Large intestine (tissue), 3 donors: Measurements from ENCODE around the gene WFDC8. TPM values are rescaled to one million over a fixed set of nuclear protein-coding genes. Genes with fewer than 3 reads are reported as not detected.

Source experiments
- DNase-seq, 2 donors: peaks; one replicate each; pipeline versions ENCODE4 v3.0.0 to v3.0.0-alpha.2; 2013
- H3K27ac ChIP-seq: one replicate; pipeline ENCODE4 v1.5.1; 2013; ENCODE audit warnings: low read length
- H3K27me3 ChIP-seq: 2 replicates; pipeline ENCODE4 v1.6.1; 2013; ENCODE audit warnings: low read length; ENCODE audit not compliant: control insufficient read depth, insufficient read depth
- H3K36me3 ChIP-seq: 2 replicates; pipeline ENCODE4 v1.6.1; 2013; ENCODE audit warnings: low read length; ENCODE audit not compliant: control insufficient read depth, insufficient read depth
- H3K4me1 ChIP-seq: one replicate; pipeline ENCODE4 v1.6.1; 2013; ENCODE audit warnings: low read length; ENCODE audit not compliant: control insufficient read depth, insufficient read depth
- H3K4me3 ChIP-seq: one replicate; pipeline ENCODE4 v1.5.1; 2013; ENCODE audit warnings: low read length
- H3K9me3 ChIP-seq: one replicate; pipeline ENCODE4 v1.6.1; 2013; ENCODE audit warnings: mild to moderate bottlenecking, low read depth, low read length, moderate library complexity; ENCODE audit not compliant: control insufficient read depth
- WGBS: methylation state at CpG from one replicate; pipeline ENCODE4 v1.1.5; 2013; ENCODE audit warnings: low lambda C conversion rate; ENCODE audit not compliant: insufficient coverage; 5-methylcytosine and 5-hydroxymethylcytosine counted together
- polyA plus RNA-seq: library from polyadenylated mRNA; unstranded; fragments of 120-200 nt; gene quantifications from one replicate; pipeline ENCODE4 v1.2.1, GENCODE V29; 2013

Gene WFDC8
- polyA plus RNA-seq, 1 donor: not detected

DNA sequence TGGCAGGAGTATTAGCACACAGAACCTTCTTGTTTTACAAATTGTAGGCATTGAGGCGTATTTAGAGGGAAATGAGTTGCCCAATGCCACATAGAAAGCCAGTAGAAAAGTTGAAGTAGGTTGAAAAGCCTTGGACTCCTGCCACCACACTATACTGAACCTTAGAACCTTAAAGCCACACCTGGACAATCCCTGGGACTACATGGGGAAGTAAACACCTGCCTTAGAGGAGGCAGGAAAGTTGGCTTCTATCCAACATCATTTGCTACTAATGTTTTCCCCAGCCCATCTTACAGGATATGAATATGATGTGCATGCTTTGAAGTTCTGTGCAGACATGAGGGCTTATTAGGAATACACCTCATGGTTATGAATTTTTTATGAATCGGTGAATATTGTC is 26.6 kb downstream of the WFDC8 start:
- no peak overlapping the region for H3K4me3 ChIP-seq
- H3K9me3 ChIP-seq: no peaks in the 10 kb centered on the region
- WGBS: no CpG with 5 or more reads among the region's 2 CpGs
- H3K27ac ChIP-seq: no peak overlapping the region
- H3K27me3 ChIP-seq: peaks cover 5% of the 10 kb centered on the region
- DNase-seq: no peak
- H3K4me1 ChIP-seq: no peaks in the 10 kb centered on the region
- H3K36me3 ChIP-seq: no peaks in the 10 kb centered on the region

DNA sequence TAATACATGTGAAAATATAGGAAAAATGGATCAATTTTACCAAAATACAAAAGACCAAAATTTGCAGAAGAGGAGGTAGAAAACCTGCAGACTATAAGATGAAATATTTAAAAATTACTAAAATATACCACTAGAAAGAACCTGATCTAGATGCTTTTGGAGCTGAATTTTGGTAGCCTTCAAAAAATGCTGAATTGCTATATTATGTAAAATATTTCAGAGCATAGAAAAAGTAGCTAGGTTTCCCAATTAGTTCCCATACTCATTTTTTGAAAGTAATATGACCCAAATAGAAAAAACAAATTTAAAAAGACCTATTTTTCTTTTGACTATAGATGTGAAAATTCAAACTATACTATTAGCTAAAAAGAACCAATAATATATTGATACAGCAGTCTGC is 28.3 kb downstream of the WFDC8 start:
- no peaks in the 10 kb centered on the region for H3K4me1 ChIP-seq
- no peaks in the 10 kb centered on the region for H3K36me3 ChIP-seq
- H3K9me3 ChIP-seq: no peaks in the 10 kb centered on the region
- H3K4me3 ChIP-seq: no peak overlapping the region
- DNase-seq: no peak
- no peak overlapping the region for H3K27ac ChIP-seq
- peaks cover 9% of the 10 kb centered on the region for H3K27me3 ChIP-seq

DNA sequence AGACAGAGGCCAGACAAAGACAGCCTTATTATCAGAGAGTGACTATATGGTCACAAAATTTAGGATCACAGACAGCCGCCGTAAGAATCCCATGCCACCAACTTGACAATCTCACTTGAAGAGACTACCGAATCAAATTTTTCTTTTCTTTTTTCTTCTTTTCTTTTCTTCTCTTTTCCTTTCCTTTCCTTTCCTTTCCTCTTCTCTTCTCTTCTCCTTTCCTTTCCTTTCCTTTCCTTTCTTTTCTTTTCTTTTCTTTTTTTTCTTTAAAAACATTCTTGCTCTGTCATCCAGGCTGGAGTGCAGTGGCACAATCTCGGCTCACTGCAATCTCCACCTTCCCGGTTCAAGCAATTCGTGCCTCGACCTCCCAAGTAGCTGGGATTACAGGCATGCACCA is 30.7 kb downstream of the WFDC8 start:
- Histone ChIP-seq H3K4me1 (no peaks in the 10 kb centered on the region), H3K4me3 (no peak overlapping the region)

DNA sequence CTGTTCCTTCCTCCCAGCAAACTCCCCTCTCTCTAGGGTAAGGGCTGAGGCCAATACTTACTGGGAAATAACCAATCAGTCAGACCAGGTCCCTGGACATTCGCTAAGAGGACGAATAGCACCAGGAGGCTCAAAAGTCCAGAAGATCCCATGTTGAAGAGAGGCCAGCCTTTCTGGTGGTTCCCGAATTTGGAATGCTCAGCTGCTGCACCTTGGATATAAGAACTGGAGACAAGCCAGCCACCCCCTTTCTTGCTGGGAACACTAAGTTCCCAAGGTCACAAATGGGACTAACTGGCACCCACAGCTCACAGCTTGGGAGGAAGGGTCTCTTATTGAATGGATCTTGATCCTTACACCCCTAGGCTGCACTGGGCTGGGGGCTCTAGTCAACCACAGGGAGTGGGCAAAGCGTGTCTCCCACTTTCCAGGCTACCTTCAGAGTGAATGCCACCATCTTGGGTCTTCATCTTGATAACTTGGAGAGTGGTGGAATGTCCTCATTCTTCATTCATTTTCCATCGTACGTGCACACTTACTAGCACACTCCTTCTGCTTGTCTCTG is 31.8 kb downstream of the WFDC8 start, which contains the start of gene EPPIN:
Gene EPPIN (minus strand): TSS at position 196 of the 565 bp plus-strand sequence. CDS start 44 bp downstream, at position 152.
- Histone ChIP-seq H3K27me3 (peaks cover 13% of the 10 kb centered on the region), H3K9me3 (no peaks in the 10 kb centered on the region), H3K27ac (no peak within 1 kb of the TSS), H3K36me3 (no peaks in the 10 kb centered on the region), H3K4me1 (no peaks in the 10 kb centered on the region), H3K4me3 (no peak within 1 kb of the TSS)
- DNase-seq: no peak
- WGBS: no CpG with 5 or more reads among the region's 6 CpGs

More for the DNA sequence above, 30.7 kb downstream of the WFDC8 start:
- 90% methylated on average over 3 of the region's 7 CpGs for WGBS
- Histone ChIP-seq H3K9me3 (no peaks in the 10 kb centered on the region), H3K27ac (no peak overlapping the region), H3K27me3 (peaks cover 12% of the 10 kb centered on the region), H3K36me3 (no peaks in the 10 kb centered on the region)
- no peak for DNase-seq

DNA sequence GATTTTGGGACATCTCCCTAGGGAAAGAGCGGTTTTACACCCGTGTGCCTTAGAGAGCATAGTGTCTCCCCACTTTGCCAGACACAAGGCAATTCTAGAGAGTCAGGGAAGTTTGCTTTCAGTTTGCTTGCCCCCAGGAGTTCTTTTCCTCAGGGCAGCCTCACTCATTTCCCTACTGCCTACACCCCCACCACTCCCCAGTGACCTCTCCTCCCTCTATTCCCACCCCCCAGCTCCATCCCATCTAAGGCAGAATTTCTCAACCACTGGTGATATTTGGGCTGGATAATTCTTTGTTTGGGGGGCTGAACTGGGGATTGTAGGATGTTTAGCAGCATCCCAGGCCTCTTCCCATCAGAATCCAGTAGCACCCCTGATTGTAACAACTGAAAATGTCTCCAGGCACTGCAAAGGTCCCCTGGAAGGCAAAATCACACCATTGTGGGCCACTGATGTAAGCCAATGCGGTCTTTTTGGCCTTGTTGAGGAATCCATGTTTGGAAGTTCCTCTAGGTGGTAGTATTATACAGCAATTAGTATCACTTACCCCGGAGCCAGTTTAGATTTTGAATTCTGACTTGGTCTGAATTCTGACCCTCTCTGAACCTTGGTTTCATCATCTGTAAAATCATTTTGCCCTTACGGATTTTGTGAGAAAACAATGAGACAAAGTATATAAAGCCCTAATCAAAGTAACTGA is 33.2 kb downstream of the WFDC8 start:
- Histone ChIP-seq H3K4me3 (no peak overlapping the region), H3K27me3 (peaks cover 13% of the 10 kb centered on the region), H3K27ac (no peak overlapping the region), H3K4me1 (no peaks in the 10 kb centered on the region), H3K9me3 (no peaks in the 10 kb centered on the region), H3K36me3 (no peaks in the 10 kb centered on the region)
- WGBS: 17% methylated on average over 1 of the region's 5 CpGs
- DNase-seq: no peak

DNA sequence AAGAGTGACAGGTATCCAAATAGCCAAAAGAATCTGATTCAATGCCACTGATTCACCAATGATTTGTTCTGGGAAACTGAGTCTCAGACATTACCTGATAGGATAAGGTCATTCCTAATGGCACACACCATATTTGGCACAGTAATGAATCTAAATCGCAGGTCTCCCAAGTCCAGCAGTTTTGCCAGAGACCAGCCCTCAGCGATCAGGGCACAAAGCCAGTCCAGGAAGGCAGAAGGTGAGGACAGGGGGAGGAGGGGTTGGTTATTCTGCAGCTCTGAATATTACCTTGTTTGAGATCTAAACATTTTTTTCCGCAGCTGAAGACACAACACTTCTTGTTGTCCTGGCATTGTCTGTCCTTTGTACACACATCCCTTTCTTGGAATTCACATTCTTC is 33.7 kb downstream of the WFDC8 start:
- DNase-seq: no peak
- Histone ChIP-seq H3K9me3 (no peaks in the 10 kb centered on the region), H3K27me3 (peaks cover 13% of the 10 kb centered on the region), H3K4me3 (no peak overlapping the region), H3K4me1 (no peaks in the 10 kb centered on the region), H3K27ac (no peak overlapping the region), H3K36me3 (no peaks in the 10 kb centered on the region)
- no CpG with 5 or more reads among the region's 3 CpGs for WGBS

DNA sequence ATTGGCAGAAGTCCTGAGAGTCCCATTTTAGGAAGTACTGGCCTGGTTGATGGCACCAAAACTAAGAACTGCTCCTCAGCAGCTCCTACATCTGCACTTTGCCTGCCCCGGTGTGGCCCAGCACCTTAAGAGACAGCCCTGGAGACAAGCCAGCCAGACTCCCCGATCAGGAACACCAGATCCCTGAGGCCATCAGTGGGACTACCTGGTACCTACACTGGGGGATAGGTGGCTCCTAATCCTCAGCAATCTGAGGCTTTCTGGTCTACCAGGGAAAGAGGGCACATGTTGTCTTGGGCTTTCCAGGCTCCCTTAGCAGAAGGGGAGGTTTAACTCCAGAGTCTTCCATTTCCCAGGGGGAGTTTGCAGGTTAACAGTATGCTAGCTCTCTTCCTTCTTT is 39.7 kb downstream of the WFDC8 start, which contains the start of gene WFDC6:
Gene WFDC6 (minus strand): TSS at position 101 of the 400 bp plus-strand sequence. CDS start 75 bp downstream, at position 26.
- Histone ChIP-seq H3K27me3 (peaks cover 14% of the 10 kb centered on the region), H3K36me3 (no peaks in the 10 kb centered on the region), H3K27ac (no peak within 1 kb of the TSS), H3K4me3 (no peak within 1 kb of the TSS), H3K9me3 (no peaks in the 10 kb centered on the region), H3K4me1 (no peaks in the 10 kb centered on the region)
- no peak for DNase-seq
- no CpG with 5 or more reads among the region's 2 CpGs for WGBS

DNA sequence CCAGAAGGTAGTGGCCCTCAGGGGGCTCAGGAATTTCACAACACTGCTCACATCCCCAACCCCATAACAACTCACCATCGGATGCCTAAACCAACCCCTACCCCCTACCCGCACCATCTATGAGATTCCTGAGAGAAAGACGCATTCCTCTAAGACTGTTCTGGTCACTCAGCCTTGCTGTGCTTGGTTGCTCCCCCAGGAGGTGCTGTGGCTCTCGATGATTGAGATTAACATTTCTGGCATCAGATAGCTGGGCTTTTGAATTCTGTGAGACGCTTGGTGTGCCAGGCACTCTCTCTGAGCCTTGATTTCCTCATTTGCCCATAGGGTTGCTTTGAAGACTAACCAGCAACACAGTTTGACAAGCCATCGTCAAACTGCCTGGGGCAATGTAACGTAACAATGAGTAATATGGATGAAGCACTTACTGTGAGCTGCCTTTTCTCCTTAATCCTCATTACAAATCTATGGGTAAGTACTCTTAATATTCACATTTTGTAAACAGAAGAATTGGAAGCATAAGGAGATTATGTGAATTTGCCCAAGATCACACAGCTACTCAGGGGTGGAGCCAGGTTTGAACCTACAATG is 40.8 kb downstream of the WFDC8 start:
- no peak for DNase-seq
- Histone ChIP-seq H3K4me1 (no peaks in the 10 kb centered on the region), H3K9me3 (no peaks in the 10 kb centered on the region), H3K27me3 (peaks cover 10% of the 10 kb centered on the region), H3K4me3 (no peak overlapping the region), H3K36me3 (no peaks in the 10 kb centered on the region), H3K27ac (no peak overlapping the region)
- WGBS: 80% methylated on average over 1 of the region's 7 CpGs

DNA sequence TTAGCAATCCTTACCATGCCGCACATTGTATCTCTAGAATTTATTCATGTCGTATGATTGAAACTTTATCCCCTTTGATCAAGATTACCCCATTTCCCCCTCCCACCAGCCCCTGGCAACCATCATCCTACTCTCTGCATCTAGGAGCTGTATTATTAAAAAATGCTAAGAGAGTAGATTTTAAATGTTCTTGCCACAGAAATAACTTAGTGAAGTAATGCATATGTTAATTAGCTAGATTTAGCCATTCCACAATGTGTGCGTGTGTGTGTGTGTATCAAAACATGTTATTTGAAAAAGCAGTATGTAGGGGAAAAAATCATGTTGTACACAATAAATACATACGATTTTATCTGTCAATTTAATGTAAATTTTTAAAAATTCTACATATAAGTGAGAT is 51.8 kb downstream of the WFDC8 start:
- H3K27ac ChIP-seq: no peak overlapping the region
- no peaks in the 10 kb centered on the region for H3K36me3 ChIP-seq
- no peak overlapping the region for H3K4me3 ChIP-seq
- no peaks in the 10 kb centered on the region for H3K9me3 ChIP-seq
- H3K4me1 ChIP-seq: no peaks in the 10 kb centered on the region
- WGBS: 67% methylated on average over 3 of the region's 4 CpGs
- peaks cover 7% of the 10 kb centered on the region for H3K27me3 ChIP-seq
- DNase-seq: no peak

DNA sequence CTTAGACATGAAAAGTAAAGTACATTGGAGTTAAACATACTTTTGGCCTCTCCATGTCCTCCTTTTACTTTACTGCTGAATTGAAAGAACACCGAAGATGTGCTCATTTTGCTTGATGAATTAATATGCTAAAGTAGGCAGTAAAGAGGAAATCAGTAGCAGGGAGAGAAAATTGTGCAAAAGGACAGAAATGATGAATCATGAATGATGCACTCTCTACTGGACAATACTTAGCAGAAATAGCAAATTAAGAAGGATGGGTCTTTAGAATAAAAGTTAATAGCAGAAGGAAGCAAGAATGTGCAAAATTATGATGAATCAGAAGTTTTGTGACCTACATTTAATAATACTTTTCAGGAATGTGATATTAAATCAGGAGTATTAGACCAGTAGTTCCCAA is 55.3 kb downstream of the WFDC8 start:
- no peaks in the 10 kb centered on the region for H3K36me3 ChIP-seq

More for the DNA sequence above, 55.3 kb downstream of the WFDC8 start:
- no CpG with 5 or more reads among the region's 1 CpG for WGBS
- no peaks in the 10 kb centered on the region for H3K9me3 ChIP-seq
- no peaks in the 10 kb centered on the region for H3K4me1 ChIP-seq
- no peak for DNase-seq
- no peak overlapping the region for H3K27ac ChIP-seq
- H3K4me3 ChIP-seq: no peak overlapping the region
- H3K27me3 ChIP-seq: peaks cover 7% of the 10 kb centered on the region
